ENCODE results near the gene METRNL.
"Not testable (repeated sequence)": the region's sequence is repeated elsewhere in the genome, so short reads cannot be mapped to it uniquely, and the experiment has no call there.

METRNL gene

GRCh38 chr17:83079352-83079747 lies at the start of gene METRNL:
Gene METRNL, plus strand, starts transcription at chr17:83079609. Its CDS starts 207 bp downstream, at chr17:83079816.
- no peaks in the 10 kb centered on the region for H3K4me1 ChIP-seq (ENCODE audit: low read length)
- H3K27ac ChIP-seq (ENCODE audit: low read length), result no peak within 1 kb of the TSS
- no peaks in the 10 kb centered on the region for H3K79me2 ChIP-seq (ENCODE audit: low read length)
- no peak within 1 kb of the TSS for H3K4me2 ChIP-seq (ENCODE audit: low read length)
- H3K4me3 ChIP-seq (ENCODE audit: low read length), result no peak within 1 kb of the TSS
- H3K36me3 ChIP-seq (replicated peaks; ENCODE audit: low read depth, low read length), result no peaks in the 10 kb centered on the region
- no peak within 1 kb of the TSS for H2AFZ ChIP-seq (ENCODE audit: low read depth, low read length)
- no peaks in the 10 kb centered on the region for H4K20me1 ChIP-seq (ENCODE audit: insufficient read depth, low read length)
- no peaks in the 10 kb centered on the region for H3K27me3 ChIP-seq (ENCODE audit: low read depth, low read length)
- no peaks in the 10 kb centered on the region for H3K9me3 ChIP-seq (ENCODE audit: insufficient read depth, low read length)
- no peak for TF ChIP-seq EZH2phosphoT487 (IDR thresholded peaks at IDR 0.05; ENCODE audit: low read depth)
- TF ChIP-seq CTCF (IDR thresholded peaks at IDR 0.05; ENCODE audit: low read depth, low read length), result no peak
- no peak within 1 kb of the TSS for H3K9ac ChIP-seq (ENCODE audit: low read length)

DNA sequence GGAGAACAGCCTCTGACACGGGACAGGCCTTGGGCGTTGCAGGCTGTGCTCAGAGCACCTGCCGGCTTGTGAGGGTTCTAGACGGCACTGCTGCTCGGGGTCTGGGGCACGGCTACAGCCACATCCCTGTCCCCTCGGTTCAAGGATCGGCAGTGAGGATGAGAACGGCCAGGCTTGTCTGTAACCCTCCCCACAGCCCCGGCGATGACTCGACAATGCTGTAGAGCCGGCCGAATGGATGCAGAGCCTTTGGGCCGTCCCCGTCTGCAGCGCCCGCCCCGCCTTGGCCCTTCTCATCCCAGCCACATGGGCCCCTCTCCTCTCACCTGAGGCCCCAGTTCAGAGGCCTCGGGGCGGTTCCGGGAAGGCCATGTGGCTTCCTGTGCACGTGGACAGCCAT lies 49.0 kb upstream of the METRNL start:
- Histone ChIP-seq H4K20me1 (ENCODE audit: insufficient read depth, low read length) (no peaks in the 10 kb centered on the region), H3K9ac (ENCODE audit: low read length) (no peak overlapping the region), H3K27me3 (ENCODE audit: low read depth, low read length) (no peaks in the 10 kb centered on the region), H3K36me3 (replicated peaks; ENCODE audit: low read depth, low read length) (no peaks in the 10 kb centered on the region), H3K9me3 (ENCODE audit: insufficient read depth, low read length) (no peaks in the 10 kb centered on the region), H3K4me3 (ENCODE audit: low read length) (no peak overlapping the region), H3K4me1 (ENCODE audit: low read length) (no peaks in the 10 kb centered on the region), H2AFZ (ENCODE audit: low read depth, low read length) (no peak overlapping the region), H3K27ac (ENCODE audit: low read length) (no peak overlapping the region), H3K79me2 (ENCODE audit: low read length) (no peaks in the 10 kb centered on the region), H3K4me2 (ENCODE audit: low read length) (no peak overlapping the region)
- no peak for TF ChIP-seq CTCF (IDR thresholded peaks at IDR 0.05; ENCODE audit: low read depth, low read length)
- no peak for TF ChIP-seq EZH2phosphoT487 (IDR thresholded peaks at IDR 0.05; ENCODE audit: low read depth)

DNA sequence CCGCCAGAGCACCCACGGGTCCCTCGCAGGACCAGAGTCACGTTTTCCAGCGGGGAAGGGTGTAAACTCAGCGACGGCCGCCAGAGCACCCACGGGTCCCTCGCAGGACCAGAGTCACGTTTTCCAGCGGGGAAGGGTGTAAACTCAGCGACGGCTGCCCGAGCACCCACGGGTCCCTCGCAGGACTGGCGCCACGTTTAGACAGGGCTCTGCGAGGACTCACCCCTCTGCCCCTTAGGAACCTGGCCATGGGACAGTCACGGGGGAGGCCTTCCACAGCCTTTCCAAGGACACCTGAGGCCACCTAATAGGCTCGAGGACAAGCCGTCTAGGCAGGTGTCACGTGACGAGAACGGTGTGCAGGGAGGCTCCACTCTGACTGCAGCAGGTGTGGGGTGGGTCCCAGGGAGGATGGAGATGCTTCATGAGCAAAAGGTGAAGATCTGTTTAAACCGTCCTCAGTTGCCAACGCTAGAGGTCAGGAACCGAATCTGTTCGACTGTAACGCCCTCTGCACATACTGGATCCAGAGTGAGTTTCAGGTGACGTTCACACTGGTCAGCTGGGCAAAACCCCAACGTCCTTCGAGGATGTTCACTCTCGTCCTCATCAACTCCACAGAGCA lies 48.0 kb upstream of the METRNL start:
- no peaks in the 10 kb centered on the region for H3K27me3 ChIP-seq (ENCODE audit: low read depth, low read length)
- no peaks in the 10 kb centered on the region for H3K36me3 ChIP-seq (replicated peaks; ENCODE audit: low read depth, low read length)
- no peak overlapping the region for H3K27ac ChIP-seq (ENCODE audit: low read length)
- H4K20me1 ChIP-seq (ENCODE audit: insufficient read depth, low read length), result no peaks in the 10 kb centered on the region
- no peaks in the 10 kb centered on the region for H3K79me2 ChIP-seq (ENCODE audit: low read length)
- TF ChIP-seq CTCF (IDR thresholded peaks at IDR 0.05; ENCODE audit: low read depth, low read length) (no peak), EZH2phosphoT487 (IDR thresholded peaks at IDR 0.05; ENCODE audit: low read depth) (no peak)
- no peak overlapping the region for H2AFZ ChIP-seq (ENCODE audit: low read depth, low read length)
- H3K4me3 ChIP-seq (ENCODE audit: low read length), result no peak overlapping the region
- no peak overlapping the region for H3K4me2 ChIP-seq (ENCODE audit: low read length)
- H3K4me1 ChIP-seq (ENCODE audit: low read length), result no peaks in the 10 kb centered on the region
- no peaks in the 10 kb centered on the region for H3K9me3 ChIP-seq (ENCODE audit: insufficient read depth, low read length)
- H3K9ac ChIP-seq (ENCODE audit: low read length), result no peak overlapping the region

DNA sequence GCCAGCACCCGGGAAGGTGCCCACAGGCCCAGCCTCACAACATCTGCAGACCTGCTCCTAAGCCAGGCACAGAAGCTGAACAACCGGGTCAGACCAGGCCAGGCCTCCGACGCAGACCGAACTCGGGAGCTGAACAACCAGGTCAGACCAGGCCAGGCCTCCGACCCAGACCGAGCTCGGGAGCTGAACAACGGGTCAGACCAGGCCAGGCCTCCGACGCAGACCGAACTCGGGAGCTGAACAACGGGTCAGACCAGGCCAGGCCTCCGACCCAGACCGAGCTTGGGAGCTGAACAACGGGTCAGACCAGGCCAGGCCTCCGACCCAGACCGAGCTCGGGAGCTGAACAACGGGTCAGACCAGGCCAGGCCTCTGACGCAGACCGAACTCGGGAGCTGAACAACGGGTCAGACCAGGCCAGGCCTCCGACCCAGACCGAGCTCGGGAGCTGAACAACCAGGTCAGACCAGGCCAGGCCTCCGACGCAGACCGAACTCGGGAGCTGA lies 47.4 kb upstream of the METRNL start:
- H3K4me1 ChIP-seq (ENCODE audit: low read length); H3K9me3 ChIP-seq (ENCODE audit: insufficient read depth, low read length); H2AFZ ChIP-seq (ENCODE audit: low read depth, low read length); H4K20me1 ChIP-seq (ENCODE audit: insufficient read depth, low read length); H3K36me3 ChIP-seq (replicated peaks; ENCODE audit: low read depth, low read length); H3K4me3 ChIP-seq (ENCODE audit: low read length); H3K27ac ChIP-seq (ENCODE audit: low read length); H3K4me2 ChIP-seq (ENCODE audit: low read length); H3K27me3 ChIP-seq (ENCODE audit: low read depth, low read length); H3K79me2 ChIP-seq (ENCODE audit: low read length); H3K9ac ChIP-seq (ENCODE audit: low read length): not testable (repeated sequence)
